GM04503 (cell line): Measurements from ENCODE around the gene PDCL2.

Experiments
- DNase-seq: peaks from one replicate; pipeline ENCODE4 v3.0.0-alpha.2; 2012; ENCODE audit warnings: low read depth

The PDCL2 gene

GRCh38 chr4:55538531-55538930, 53.5 kb downstream of the PDCL2 start:
- no peak for DNase-seq

- DNase-seq, result no peak
Observed at GRCh38 chr4:55534306-55534705, 57.7 kb downstream of the PDCL2 start.

GRCh38 chr4:55530691-55531090, 61.4 kb downstream of the PDCL2 start:
- DNase-seq, result no peak

GRCh38 chr4:55530167-55530566, 61.9 kb downstream of the PDCL2 start:
- DNase-seq, result no peak

GRCh38 chr4:55528491-55528890, 63.6 kb downstream of the PDCL2 start:
- no peak for DNase-seq

GRCh38 chr4:55524844-55525571, 67.0 kb downstream of the PDCL2 start:
- DNase-seq, result no peak

- DNase-seq, result no peak
Observed at GRCh38 chr4:55518442-55518841, 73.6 kb downstream of the PDCL2 start.

GRCh38 chr4:55517526-55518229, 74.4 kb downstream of the PDCL2 start:
- DNase-seq, result no peak

- no peak for DNase-seq
Observed at GRCh38 chr4:55512922-55513571, 79.0 kb downstream of the PDCL2 start.

GRCh38 chr4:55512077-55512476, 80.0 kb downstream of the PDCL2 start:
- DNase-seq, result no peak

GRCh38 chr4:55510685-55511084, 81.4 kb downstream of the PDCL2 start:
- no peak for DNase-seq

- no peak for DNase-seq
Observed at GRCh38 chr4:55509266-55509665, 82.8 kb downstream of the PDCL2 start.

- no peak for DNase-seq
Observed at GRCh38 chr4:55507612-55508011, 84.4 kb downstream of the PDCL2 start.
